GM19372 (cell line): ENCODE measurements around the gene QPRT.
"Not testable (repeated sequence)": the region's sequence is repeated elsewhere in the genome, so short reads cannot be mapped to it uniquely, and the experiment has no call there.

Experiments
- ATAC-seq: cut with Tn5 transposase; IDR thresholded peaks from one replicate; pipeline ENCODE4 v1.9.1; 2021; ENCODE audit warnings: mild to moderate bottlenecking, low read depth, moderate library complexity; ENCODE audit not compliant: unreplicated experiment

QPRT gene

GRCh38 chr16:29662000-29662728 lies 16.8 kb upstream of the QPRT start:
- no peak for ATAC-seq

GRCh38 chr16:29662729-29663015 lies 16.3 kb upstream of the QPRT start:
- no peak for ATAC-seq

DNA sequence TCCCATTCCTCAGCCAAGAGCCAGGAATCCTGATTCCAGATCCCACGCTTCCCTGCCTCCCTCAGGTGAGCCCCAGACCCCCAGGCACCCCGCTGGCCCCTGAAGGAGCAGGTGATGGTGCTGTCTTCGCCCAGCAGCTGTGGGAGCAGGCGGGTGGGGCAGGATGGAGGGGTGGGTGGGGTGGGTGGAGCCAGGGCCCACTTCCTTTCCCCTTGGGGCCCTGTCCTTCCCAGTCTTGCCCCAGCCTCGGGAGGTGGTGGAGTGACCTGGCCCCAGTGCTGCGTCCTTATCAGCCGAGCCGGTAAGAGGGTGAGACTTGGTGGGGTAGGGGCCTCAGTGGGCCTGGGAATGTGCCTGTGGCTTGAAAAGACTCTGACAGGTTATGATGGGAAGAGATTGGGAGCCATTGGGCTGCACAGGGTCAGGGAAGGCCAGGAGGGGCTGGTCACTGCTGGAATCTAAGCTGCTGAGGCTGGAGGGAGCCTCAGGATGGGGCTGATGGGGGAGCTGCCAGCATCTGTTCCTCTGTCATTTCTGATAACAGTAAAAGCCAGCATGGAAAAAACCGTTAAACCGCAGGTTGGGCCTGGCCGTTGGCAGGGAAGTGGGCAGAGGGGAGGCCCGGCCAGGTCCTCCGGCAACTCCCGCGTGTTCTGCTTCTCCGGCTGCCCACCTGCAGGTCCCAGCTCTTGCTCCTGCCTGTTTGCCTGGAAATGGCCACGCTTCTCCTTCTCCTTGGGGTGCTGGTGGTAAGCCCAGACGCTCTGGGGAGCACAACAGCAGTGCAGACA lies 15.8 kb upstream of the QPRT start, which contains the start of gene SPN:
Gene SPN, plus strand, starts transcription at position 232 of the 791 bp plus-strand sequence. Its CDS starts 482 bp downstream, at position 714.
- no peak for ATAC-seq

DNA sequence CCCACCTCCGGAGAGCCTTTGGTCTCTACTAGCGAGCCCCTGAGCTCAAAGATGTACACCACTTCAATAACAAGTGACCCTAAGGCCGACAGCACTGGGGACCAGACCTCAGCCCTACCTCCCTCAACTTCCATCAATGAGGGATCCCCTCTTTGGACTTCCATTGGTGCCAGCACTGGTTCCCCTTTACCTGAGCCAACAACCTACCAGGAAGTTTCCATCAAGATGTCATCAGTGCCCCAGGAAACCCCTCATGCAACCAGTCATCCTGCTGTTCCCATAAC lies 15.2 kb upstream of the QPRT start:
- ATAC-seq = no peak

DNA sequence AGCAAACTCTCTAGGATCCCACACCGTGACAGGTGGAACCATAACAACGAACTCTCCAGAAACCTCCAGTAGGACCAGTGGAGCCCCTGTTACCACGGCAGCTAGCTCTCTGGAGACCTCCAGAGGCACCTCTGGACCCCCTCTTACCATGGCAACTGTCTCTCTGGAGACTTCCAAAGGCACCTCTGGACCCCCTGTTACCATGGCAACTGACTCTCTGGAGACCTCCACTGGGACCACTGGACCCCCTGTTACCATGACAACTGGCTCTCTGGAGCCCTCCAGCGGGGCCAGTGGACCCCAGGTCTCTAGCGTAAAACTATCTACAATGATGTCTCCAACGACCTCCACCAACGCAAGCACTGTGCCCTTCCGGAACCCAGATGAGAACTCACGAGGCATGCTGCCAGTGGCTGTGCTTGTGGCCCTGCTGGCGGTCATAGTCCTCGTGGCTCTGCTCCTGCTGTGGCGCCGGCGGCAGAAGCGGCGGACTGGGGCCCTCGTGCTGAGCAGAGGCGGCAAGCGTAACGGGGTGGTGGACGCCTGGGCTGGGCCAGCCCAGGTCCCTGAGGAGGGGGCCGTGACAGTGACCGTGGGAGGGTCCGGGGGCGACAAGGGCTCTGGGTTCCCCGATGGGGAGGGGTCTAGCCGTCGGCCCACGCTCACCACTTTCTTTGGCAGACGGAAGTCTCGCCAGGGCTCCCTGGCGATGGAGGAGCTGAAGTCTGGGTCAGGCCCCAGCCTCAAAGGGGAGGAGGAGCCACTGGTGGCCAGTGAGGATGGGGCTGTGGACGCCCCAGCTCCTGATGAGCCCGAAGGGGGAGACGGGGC lies 14.7 kb upstream of the QPRT start:
- no peak for ATAC-seq

GRCh38 chr16:29665294-29666077 lies 13.5 kb upstream of the QPRT start:
- no peak for ATAC-seq

DNA sequence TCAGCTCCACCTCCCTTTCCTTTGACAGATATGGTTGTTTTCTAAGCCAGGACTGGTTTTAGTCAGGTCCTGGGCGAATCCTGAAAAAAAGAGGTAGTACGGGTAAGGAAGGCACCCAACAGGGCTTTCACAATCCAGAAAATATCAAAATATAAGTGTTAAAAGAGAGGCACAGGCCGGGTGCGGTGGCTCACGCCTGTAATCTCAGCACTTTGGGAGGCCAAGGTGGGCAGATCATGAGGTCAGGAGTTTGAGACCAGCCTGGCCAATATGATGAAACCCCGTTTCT lies 11.7 kb upstream of the QPRT start:
- not testable (repeated sequence) for ATAC-seq

- ATAC-seq = no peak
These were observed 11.2 kb upstream of the QPRT start for GRCh38 chr16:29667755-29668154.

DNA sequence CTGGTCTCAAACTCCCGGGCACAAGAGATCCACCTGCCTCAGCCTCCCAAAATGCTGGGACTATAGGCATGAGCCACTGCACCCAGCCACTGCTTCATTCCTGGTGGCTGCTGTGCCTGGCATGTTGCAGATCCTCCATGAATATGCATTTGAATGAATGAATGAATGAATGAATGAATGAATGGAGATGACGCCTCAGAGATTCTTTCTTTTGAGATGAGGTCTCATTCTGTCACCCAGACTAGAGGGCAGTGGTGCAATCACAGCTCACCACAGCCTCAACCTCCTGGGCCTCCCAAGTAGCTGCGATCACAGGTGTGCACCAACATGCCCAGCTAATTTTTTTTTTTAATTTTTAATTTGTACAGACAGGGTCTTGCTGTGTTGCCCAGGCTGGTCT lies 10.7 kb upstream of the QPRT start:
- no peak for ATAC-seq

- ATAC-seq = no peak
These were observed 5.5 kb upstream of the QPRT start for GRCh38 chr16:29673501-29673900.

GRCh38 chr16:29674188-29674587 lies 4.8 kb upstream of the QPRT start:
- no peak for ATAC-seq

DNA sequence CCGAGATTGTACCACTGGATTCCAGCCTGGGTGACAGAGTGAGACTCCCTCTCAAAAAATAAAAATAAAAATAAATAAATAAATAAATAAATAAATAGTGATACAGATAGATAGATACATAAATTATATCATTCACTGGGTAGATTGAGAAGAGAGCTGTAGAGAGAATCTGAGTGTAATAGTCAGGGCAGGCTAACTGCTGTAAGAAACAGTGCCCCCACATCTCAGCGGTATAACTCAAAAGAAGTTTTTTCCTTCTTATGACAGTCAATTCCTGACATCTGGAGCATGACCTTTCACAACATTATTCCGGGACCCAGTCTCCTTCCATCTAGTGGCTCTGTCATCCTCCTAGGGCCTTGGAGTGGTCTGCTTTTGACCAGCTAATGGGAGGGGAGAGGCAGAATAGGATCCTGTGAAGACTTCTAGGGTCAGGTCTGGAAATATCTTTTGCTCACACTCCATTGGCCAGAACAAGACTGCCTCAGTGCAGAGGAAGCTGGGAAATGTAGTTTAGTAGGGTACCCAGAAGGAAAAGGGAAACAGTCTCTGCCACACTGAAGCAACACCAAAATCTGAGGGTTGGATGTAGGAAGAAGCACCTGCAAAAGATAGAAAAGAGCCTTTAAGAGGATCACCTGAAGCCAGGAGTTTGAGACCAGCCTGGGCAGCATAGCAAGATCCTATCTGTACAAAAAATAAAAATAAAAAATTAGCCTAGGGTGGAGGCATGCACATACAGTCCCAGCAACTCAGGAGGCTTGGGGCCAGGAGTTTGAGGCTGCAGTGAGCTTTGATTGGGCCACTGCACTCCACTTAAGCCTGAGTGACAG lies 3.0 kb upstream of the QPRT start:
- ATAC-seq = no peak

DNA sequence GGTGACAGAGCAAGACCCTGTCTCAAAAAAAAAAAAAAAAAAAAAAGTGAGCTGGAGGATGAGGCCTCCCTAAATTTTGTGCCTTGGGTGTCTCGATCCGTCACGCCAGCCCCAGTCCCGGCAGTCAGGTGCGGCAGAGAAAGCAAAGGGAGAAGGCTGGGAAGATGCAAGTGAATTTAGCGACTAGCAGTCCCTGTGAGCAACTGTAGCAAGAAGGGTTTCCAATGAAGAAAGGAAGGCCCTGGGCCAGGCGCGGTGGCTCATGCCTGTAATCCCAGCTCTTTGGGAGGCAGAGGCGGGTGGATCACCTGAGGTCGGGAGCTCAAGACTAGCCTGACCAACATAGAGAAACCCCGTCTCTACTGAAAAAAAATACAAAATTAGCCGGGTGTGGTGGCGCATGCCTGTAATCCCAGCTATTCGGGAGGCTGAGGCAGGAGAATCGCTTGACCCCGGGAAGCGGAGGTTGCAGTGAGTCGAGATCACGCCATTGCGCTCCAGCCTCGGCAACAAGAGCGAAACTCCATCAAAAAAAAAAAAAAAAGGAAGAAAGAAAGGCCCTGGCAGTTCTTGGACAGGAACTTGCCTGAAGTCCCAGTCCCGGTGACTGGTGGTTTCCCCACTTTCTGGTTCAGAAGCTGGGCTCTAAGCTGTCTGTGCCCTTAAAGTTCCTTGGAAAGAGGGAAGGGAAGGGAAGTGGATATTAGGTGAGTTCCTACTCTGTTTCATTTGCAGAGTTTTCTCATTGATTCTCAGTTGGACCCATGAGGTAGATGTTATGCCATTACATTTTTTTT lies 1.8 kb upstream of the QPRT start:
- no peak for ATAC-seq

GRCh38 chr16:29680180-29680598 lies 1.2 kb downstream of the QPRT start:
- ATAC-seq = no peak

- ATAC-seq = no peak
These were observed 4.6 kb downstream of the QPRT start for GRCh38 chr16:29683543-29684090.

DNA sequence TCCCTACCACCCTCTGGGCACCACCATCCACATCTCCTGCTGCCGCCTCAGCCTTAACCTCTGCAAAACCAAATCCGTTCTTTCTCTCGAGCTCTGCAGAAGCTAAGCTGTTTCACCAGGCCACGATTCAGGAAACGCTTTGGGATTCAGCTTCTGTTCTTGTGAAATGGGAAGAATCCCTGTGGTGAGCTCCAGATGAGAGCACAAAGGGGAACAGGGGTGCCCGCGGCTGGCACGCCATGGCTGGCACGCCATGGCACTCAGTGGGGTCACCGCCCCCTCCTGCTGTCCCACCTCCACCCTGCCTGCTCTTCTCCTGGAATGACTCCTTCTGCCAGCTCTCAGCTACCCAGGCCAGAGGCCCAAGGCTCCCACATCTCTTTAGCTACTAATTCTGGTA lies 5.7 kb downstream of the QPRT start:
- ATAC-seq = no peak

- no peak for ATAC-seq
These were observed 7.9 kb downstream of the QPRT start for GRCh38 chr16:29686740-29687332.

DNA sequence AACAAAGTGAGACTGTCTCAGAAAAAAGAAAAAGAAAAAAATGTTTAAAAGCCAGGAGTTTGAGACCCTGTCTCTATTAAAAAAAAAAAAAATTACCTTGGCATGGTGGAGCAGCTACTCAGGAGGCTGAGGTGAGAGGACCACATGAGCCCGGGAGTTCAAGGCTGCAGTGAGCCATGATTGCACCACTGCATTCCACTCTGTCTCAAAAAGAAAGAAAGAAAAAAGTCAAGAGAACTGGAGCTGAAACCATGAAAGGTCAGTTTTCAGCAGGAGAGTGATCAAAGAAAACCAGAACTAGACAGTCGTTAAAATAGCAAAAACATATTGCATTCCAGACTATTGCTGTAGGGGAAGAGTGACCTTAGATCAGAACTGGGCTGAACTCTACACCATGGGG lies 8.8 kb downstream of the QPRT start:
- ATAC-seq = no peak

DNA sequence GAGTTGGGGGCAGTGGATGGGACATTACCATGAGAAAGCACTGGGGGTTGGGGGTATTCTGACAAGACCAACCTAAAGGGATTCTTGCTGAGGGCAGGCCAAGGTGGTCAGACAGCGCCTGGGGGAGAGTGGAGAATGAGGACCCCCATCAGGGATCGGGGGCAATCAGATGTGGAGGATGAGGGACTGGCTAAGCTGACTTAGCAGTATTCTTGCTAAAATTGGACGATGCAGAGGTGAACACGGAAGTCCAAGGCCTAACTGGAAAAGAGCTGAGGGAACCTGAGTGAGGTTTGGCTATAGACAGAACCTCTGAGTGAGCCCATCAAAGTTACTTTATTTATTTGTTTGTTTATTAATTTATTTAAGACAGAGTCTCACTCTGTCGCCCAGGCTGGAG lies 9.2 kb downstream of the QPRT start:
- no peak for ATAC-seq
